ENCODE data around the gene ZNF630.

ZNF630 gene

DNA sequence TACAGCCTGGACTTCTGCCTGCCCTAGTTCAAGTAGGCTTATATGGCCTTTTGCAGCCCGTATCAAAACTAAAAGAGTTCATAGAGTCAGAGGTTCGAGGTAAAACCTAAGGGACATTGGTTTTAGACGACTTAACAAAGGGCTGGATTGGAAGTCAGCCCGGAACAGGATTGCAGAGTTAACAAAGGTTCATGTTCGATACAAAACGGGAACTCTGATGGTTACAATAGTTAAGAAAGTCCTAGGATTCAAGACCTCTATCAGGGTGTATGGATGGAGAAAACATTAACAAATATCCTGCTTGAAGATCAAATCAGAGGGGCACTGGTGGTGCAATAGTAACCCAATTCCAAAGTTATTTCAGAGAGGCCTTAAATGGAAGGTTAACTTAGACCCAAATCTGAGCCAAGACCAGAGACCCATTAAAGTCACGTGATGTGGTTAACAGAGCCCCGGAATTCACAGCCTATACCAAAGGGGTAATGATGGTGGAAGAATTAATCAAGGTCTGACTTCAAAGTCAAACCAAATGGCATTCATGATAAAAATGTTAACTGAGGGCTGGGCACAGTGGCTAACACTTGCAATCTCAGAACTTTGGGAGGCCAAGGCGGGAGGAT lies 656 bp upstream of the ZNF630 start:
- TF ChIP-seq, protein P1, sequence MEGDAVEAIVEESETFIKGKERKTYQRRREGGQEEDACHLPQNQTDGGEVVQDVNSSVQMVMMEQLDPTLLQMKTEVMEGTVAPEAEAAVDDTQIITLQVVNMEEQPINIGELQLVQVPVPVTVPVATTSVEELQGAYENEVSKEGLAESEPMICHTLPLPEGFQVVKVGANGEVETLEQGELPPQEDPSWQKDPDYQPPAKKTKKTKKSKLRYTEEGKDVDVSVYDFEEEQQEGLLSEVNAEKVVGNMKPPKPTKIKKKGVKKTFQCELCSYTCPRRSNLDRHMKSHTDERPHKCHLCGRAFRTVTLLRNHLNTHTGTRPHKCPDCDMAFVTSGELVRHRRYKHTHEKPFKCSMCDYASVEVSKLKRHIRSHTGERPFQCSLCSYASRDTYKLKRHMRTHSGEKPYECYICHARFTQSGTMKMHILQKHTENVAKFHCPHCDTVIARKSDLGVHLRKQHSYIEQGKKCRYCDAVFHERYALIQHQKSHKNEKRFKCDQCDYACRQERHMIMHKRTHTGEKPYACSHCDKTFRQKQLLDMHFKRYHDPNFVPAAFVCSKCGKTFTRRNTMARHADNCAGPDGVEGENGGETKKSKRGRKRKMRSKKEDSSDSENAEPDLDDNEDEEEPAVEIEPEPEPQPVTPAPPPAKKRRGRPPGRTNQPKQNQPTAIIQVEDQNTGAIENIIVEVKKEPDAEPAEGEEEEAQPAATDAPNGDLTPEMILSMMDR (IDR thresholded peaks at IDR 0.05; ENCODE audit: borderline replicate concordance, extremely low read depth, low read length, poor library complexity, severe bottlenecking) = no peak
- no peak for TF ChIP-seq EZH2 (IDR thresholded peaks at IDR 0.05; ENCODE audit: borderline replicate concordance, low read depth, low read length, severe bottlenecking)
- no peaks in the 10 kb centered on the region for H3K9me3 ChIP-seq (ENCODE audit: insufficient read depth, low read length, severe bottlenecking)
- no peaks in the 10 kb centered on the region for H3K27me3 ChIP-seq (ENCODE audit: insufficient read depth, low read length, poor library complexity)
- ATAC-seq (ENCODE audit: insufficient read depth, low read depth) (no peak), DNase-seq (no peak)
- no peak overlapping the region for H3K9ac ChIP-seq (ENCODE audit: low read depth, low read length)
- no peak overlapping the region for H3K4me3 ChIP-seq (ENCODE audit: low read depth in 1 of 2, low read length in 2 of 2)
- no peak overlapping the region for H2AFZ ChIP-seq (ENCODE audit: low read depth, low read length)
- no peaks in the 10 kb centered on the region for H4K20me1 ChIP-seq (ENCODE audit: insufficient read depth, low read length)
- no peak overlapping the region for H3K4me2 ChIP-seq (ENCODE audit: insufficient read depth, low read length)
- H3K4me1 ChIP-seq (ENCODE audit: insufficient read depth, low read length) = no peaks in the 10 kb centered on the region
- H3K27ac ChIP-seq (ENCODE audit: low read length) = no peak overlapping the region
- H3K79me2 ChIP-seq (ENCODE audit: insufficient read depth, low read length) = no peaks in the 10 kb centered on the region
- no peaks in the 10 kb centered on the region for H3K36me3 ChIP-seq (ENCODE audit: insufficient read depth, low read length)

GRCh38 chrX:48068096-48068887 lies 3.1 kb downstream of the ZNF630 start:
- Histone ChIP-seq H4K20me1 (ENCODE audit: insufficient read depth, low read length) (no peaks in the 10 kb centered on the region), H2AFZ (ENCODE audit: low read depth, low read length) (no peak overlapping the region), H3K9ac (ENCODE audit: low read depth, low read length) (no peak overlapping the region), H3K9me3 (ENCODE audit: insufficient read depth, low read length, severe bottlenecking) (no peaks in the 10 kb centered on the region), H3K27me3 (ENCODE audit: insufficient read depth, low read length, poor library complexity) (no peaks in the 10 kb centered on the region), H3K27ac (ENCODE audit: low read length) (no peak overlapping the region), H3K79me2 (ENCODE audit: insufficient read depth, low read length) (no peaks in the 10 kb centered on the region), H3K36me3 (ENCODE audit: insufficient read depth, low read length) (no peaks in the 10 kb centered on the region), H3K4me2 (ENCODE audit: insufficient read depth, low read length) (no peak overlapping the region), H3K4me3 (ENCODE audit: low read depth in 1 of 2, low read length in 2 of 2) (no peak overlapping the region), H3K4me1 (ENCODE audit: insufficient read depth, low read length) (no peaks in the 10 kb centered on the region)
- no peak for DNase-seq
- TF ChIP-seq, protein P1 (IDR thresholded peaks at IDR 0.05; ENCODE audit: borderline replicate concordance, extremely low read depth, low read length, poor library complexity, severe bottlenecking) = no peak
- no peak for TF ChIP-seq EZH2 (IDR thresholded peaks at IDR 0.05; ENCODE audit: borderline replicate concordance, low read depth, low read length, severe bottlenecking)
- no peak for ATAC-seq (ENCODE audit: insufficient read depth, low read depth)

GRCh38 chrX:48064261-48064660 lies 7.2 kb downstream of the ZNF630 start:
- no peaks in the 10 kb centered on the region for H3K4me1 ChIP-seq (ENCODE audit: insufficient read depth, low read length)
- H3K79me2 ChIP-seq (ENCODE audit: insufficient read depth, low read length) = no peaks in the 10 kb centered on the region
- H2AFZ ChIP-seq (ENCODE audit: low read depth, low read length) = no peak overlapping the region
- no peak overlapping the region for H3K4me2 ChIP-seq (ENCODE audit: insufficient read depth, low read length)
- H3K36me3 ChIP-seq (ENCODE audit: insufficient read depth, low read length) = no peaks in the 10 kb centered on the region
- H4K20me1 ChIP-seq (ENCODE audit: insufficient read depth, low read length) = no peaks in the 10 kb centered on the region
- no peaks in the 10 kb centered on the region for H3K27me3 ChIP-seq (ENCODE audit: insufficient read depth, low read length, poor library complexity)
- TF ChIP-seq, protein P1 (IDR thresholded peaks at IDR 0.05; ENCODE audit: borderline replicate concordance, extremely low read depth, low read length, poor library complexity, severe bottlenecking) = no peak
- TF ChIP-seq EZH2 (IDR thresholded peaks at IDR 0.05; ENCODE audit: borderline replicate concordance, low read depth, low read length, severe bottlenecking) = no peak
- no peak overlapping the region for H3K9ac ChIP-seq (ENCODE audit: low read depth, low read length)
- H3K9me3 ChIP-seq (ENCODE audit: insufficient read depth, low read length, severe bottlenecking) = no peaks in the 10 kb centered on the region
- ATAC-seq (ENCODE audit: insufficient read depth, low read depth) = no peak
- DNase-seq = no peak
- no peak overlapping the region for H3K27ac ChIP-seq (ENCODE audit: low read length)
- no peak overlapping the region for H3K4me3 ChIP-seq (ENCODE audit: low read depth in 1 of 2, low read length in 2 of 2)

Measured in DND-41 (cell line).